H1 (cell line): ENCODE data around the gene PGF. TPM values are rescaled to one million over a fixed set of nuclear protein-coding genes. Genes with fewer than 3 reads are reported as not detected.

Experiments used
- CTCF ChIA-PET: fragments of 300-600 bp; sonication (Branson Sonifier 250); formaldehyde crosslinking; loops from one replicate; lab custom pipeline; 2021; ENCODE audit not compliant: partially characterized antibody; lab: Charles Lee
- POLR2A ChIA-PET: fragments of 300-600 bp; sonication (Branson Sonifier 250); formaldehyde crosslinking; loops from one replicate; lab custom pipeline; 2021; ENCODE audit warnings: inconsistent platforms; ENCODE audit not compliant: partially characterized antibody; lab: Charles Lee
- DNase-seq, 2 experiments: peaks; one replicate each; pipeline versions ENCODE4 v3.0.0 to v3.0.0-alpha.2; 2010 to 2022; ENCODE audit warnings: low spot score in 2 of 2, low read depth in 1 of 2, mixed read lengths in 1 of 2
- FAIRE-seq: peaks from 2 replicates; lab custom pipeline; 2011; peaks lifted over from hg19 to GRCh38; lab: Jason Lieb, UNC
- H2AFZ ChIP-seq: 2 replicates; pipeline ENCODE4 v1.8.1; 2012; ENCODE audit warnings: low read length, inconsistent platforms
- H2AK5ac ChIP-seq: 2 replicates; pipeline ENCODE4 v1.6.1; 2013; ENCODE audit warnings: low read depth, low read length
- H2BK120ac ChIP-seq: replicated peaks from 2 replicates; pipeline ENCODE3; 2013; ENCODE audit warnings: low read depth, low read length, inconsistent platforms
- H2BK12ac ChIP-seq: 2 replicates; pipeline ENCODE4 v1.6.1; 2013; ENCODE audit warnings: low read depth, low read length
- H2BK15ac ChIP-seq: 2 replicates; pipeline ENCODE4 v1.6.1; 2013; ENCODE audit warnings: low read length
- H2BK20ac ChIP-seq: 2 replicates; pipeline ENCODE4 v1.6.1; 2013; ENCODE audit warnings: low read length
- H2BK5ac ChIP-seq: 2 replicates; pipeline ENCODE4 v1.6.1; 2013; ENCODE audit warnings: low read depth, low read length
- H3K14ac ChIP-seq: 2 replicates; pipeline ENCODE4 v1.6.1; 2013; ENCODE audit warnings: inconsistent platforms; ENCODE audit not compliant: insufficient read length
- H3K18ac ChIP-seq: 2 replicates; pipeline ENCODE4 v1.6.1; 2013; ENCODE audit warnings: low read length; ENCODE audit errors: extremely low read depth
- H3K23ac ChIP-seq: 2 replicates; pipeline ENCODE4 v1.6.1; 2013; ENCODE audit warnings: inconsistent platforms; ENCODE audit not compliant: insufficient read length
- H3K23me2 ChIP-seq: 2 replicates; pipeline ENCODE4 v1.6.1; 2013; ENCODE audit warnings: low read depth, low read length
- H3K27ac ChIP-seq: 2 replicates; pipeline ENCODE4 v1.6.1; 2011; ENCODE audit warnings: low read depth, low read length, inconsistent platforms
- H3K27me3 ChIP-seq, 4 experiments: replicated peaks in 1 of 4; 1 replicate in 1 of 4; 2 replicates in 3 of 4; pipeline versions ENCODE4 v1.6.1 to v1.8.1; 2011 to 2013; ENCODE audit warnings: low read length in 3 of 4, mild to moderate bottlenecking in 3 of 4, inconsistent platforms in 2 of 4, mixed read lengths in 2 of 4, moderate library complexity in 1 of 4; ENCODE audit not compliant: control insufficient read depth in 3 of 4, insufficient read depth in 3 of 4; ENCODE audit errors: extremely low read depth in 1 of 4
- H3K36me3 ChIP-seq, 4 experiments: 2 replicates each; pipeline versions ENCODE4 v1.6.1 to v1.8.1; 2011 to 2013; ENCODE audit warnings: mild to moderate bottlenecking in 4 of 4, low read length in 3 of 4, moderate library complexity in 2 of 4, control low read depth in 1 of 4, inconsistent platforms in 1 of 4; ENCODE audit not compliant: insufficient read depth in 4 of 4, control insufficient read depth in 2 of 4
- H3K4ac ChIP-seq: replicated peaks from 2 replicates; pipeline ENCODE3; 2013; ENCODE audit warnings: low read length, low read depth, mixed read lengths, inconsistent platforms; ENCODE audit not compliant: insufficient read length
- H3K4me1 ChIP-seq, 4 experiments: replicated peaks in 1 of 4; 1 replicate in 1 of 4; 2 replicates in 3 of 4; pipeline versions ENCODE4 v1.6.1 to v1.8.1; 2011 to 2013; ENCODE audit warnings: low read length in 3 of 4, inconsistent platforms in 2 of 4, mixed read lengths in 1 of 4; ENCODE audit not compliant: insufficient read depth in 4 of 4, control insufficient read depth in 3 of 4
- H3K4me2 ChIP-seq, 2 experiments: 2 replicates each; pipeline versions ENCODE4 v1.6.1 to v1.8.1; 2011 to 2013; ENCODE audit warnings: low read depth in 2 of 2, low read length in 2 of 2, control low read depth in 1 of 2, inconsistent platforms in 1 of 2, mild to moderate bottlenecking in 1 of 2; ENCODE audit not compliant: insufficient read depth in 1 of 2
- H3K4me3 ChIP-seq, 4 experiments: fragments of 200-600, 300-600 bp in 1 of 4; sonication (generic), shearing (Covaris generic), sonication (Bioruptor Twin) in 1 of 4; 2 replicates each; pipeline versions ENCODE4 v1.5.1 to v1.8.1; 2011 to 2016; ENCODE audit warnings: low read length in 4 of 4, low read depth in 3 of 4, control low read depth in 2 of 4, inconsistent platforms in 2 of 4, mild to moderate bottlenecking in 2 of 4, mixed read lengths in 1 of 4, moderate library complexity in 1 of 4; ENCODE audit not compliant: insufficient read depth in 2 of 4; ENCODE audit errors: extremely low read depth in 1 of 4
- H3K56ac ChIP-seq: replicated peaks from 2 replicates; pipeline ENCODE3; 2013; ENCODE audit warnings: low read depth, mild to moderate bottlenecking, mixed read lengths, low read length, inconsistent platforms; ENCODE audit not compliant: insufficient read length
- H3K79me1 ChIP-seq: 2 replicates; pipeline ENCODE4 v1.6.1; 2013; ENCODE audit warnings: low read depth, low read length, control low read depth
- H3K79me2 ChIP-seq, 2 experiments: 2 replicates each; pipeline versions ENCODE4 v1.6.1 to v1.8.1; 2012 to 2013; ENCODE audit warnings: low read length in 2 of 2, mild to moderate bottlenecking in 2 of 2, inconsistent platforms in 1 of 2; ENCODE audit not compliant: insufficient read depth in 2 of 2, control insufficient read depth in 1 of 2
- H3K9ac ChIP-seq, 4 experiments: replicated peaks in 1 of 4; 1 replicate in 1 of 4; 2 replicates in 3 of 4; pipeline versions ENCODE4 v1.6.1 to v1.8.1; 2011 to 2013; ENCODE audit warnings: low read depth in 3 of 4, low read length in 3 of 4, control low read depth in 2 of 4, mild to moderate bottlenecking in 2 of 4, moderate library complexity in 2 of 4, inconsistent platforms in 1 of 4; ENCODE audit errors: extremely low read depth in 1 of 4
- H3K9me3 ChIP-seq, 2 experiments: 2 replicates each; pipeline versions ENCODE4 v1.6.1 to v1.8.1; 2012 to 2013; ENCODE audit warnings: mild to moderate bottlenecking in 2 of 2, moderate library complexity in 2 of 2, control low read depth in 1 of 2, inconsistent platforms in 1 of 2, low read depth in 1 of 2, low read length in 1 of 2, mixed read lengths in 1 of 2; ENCODE audit not compliant: insufficient read depth in 2 of 2
- H4K20me1 ChIP-seq, 2 experiments: replicated peaks in 1 of 2; 2 replicates each; pipeline versions ENCODE3 to v1.8.1; 2011 to 2013; ENCODE audit warnings: inconsistent platforms in 2 of 2, low read length in 2 of 2, mild to moderate bottlenecking in 1 of 2; ENCODE audit not compliant: insufficient read depth in 2 of 2, control insufficient read depth in 1 of 2
- H4K5ac ChIP-seq: 2 replicates; pipeline ENCODE4 v1.6.1; 2013; ENCODE audit warnings: low read length, low read depth, mixed read lengths, inconsistent platforms; ENCODE audit not compliant: insufficient read length
- H4K8ac ChIP-seq: 2 replicates; pipeline ENCODE4 v1.8.0; 2013; ENCODE audit warnings: mild to moderate bottlenecking, moderate library complexity, low read length, inconsistent platforms; ENCODE audit not compliant: insufficient read depth; ENCODE audit errors: extremely low read depth
- H4K91ac ChIP-seq: replicated peaks from 2 replicates; pipeline ENCODE3; 2013; ENCODE audit warnings: low read length, mixed read lengths, inconsistent platforms; ENCODE audit not compliant: insufficient read length
- BCL11A ChIP-seq, 2 experiments: IDR thresholded peaks; one replicate each; pipeline ENCODE4 v1.6.1; 2011; ENCODE audit warnings: low read depth in 2 of 2, low read length in 2 of 2, mild to moderate bottlenecking in 2 of 2
- RAD21 ChIP-seq, 2 experiments: IDR thresholded peaks in 1 of 2; conservative IDR thresholded peaks in 1 of 2; 2 replicates each; pipeline ENCODE4 v1.6.1; 2011; ENCODE audit warnings: low read depth in 2 of 2, low read length in 2 of 2, improper control_type of control experiment in 1 of 2, inconsistent platforms in 1 of 2, mild to moderate bottlenecking in 1 of 2, moderate library complexity in 1 of 2
- SIX5 ChIP-seq: IDR thresholded peaks from 2 replicates; pipeline ENCODE4 v1.6.1; 2011; ENCODE audit warnings: mild to moderate bottlenecking, low read depth, low read length
- SP2 ChIP-seq: IDR thresholded peaks from 2 replicates; pipeline ENCODE4 v1.6.1; 2012; ENCODE audit warnings: mild to moderate bottlenecking, low read length, inconsistent platforms
- SP4 ChIP-seq: IDR thresholded peaks from 2 replicates; pipeline ENCODE4 v1.6.1; 2012; ENCODE audit warnings: low read length, inconsistent platforms
- WGBS, 2 experiments: shearing (Covaris generic) in 1 of 2; methylation state at CpG; one replicate each; pipeline versions ENCODE4 v1.1.6 to v1.1.7; 2013 to 2015; ENCODE audit warnings: low lambda C conversion rate in 2 of 2, mixed read lengths in 2 of 2, inconsistent platforms in 1 of 2, low coverage in 1 of 2, missing lambda C conversion rate in 1 of 2; ENCODE audit not compliant: insufficient replicate concordance in 2 of 2, insufficient coverage in 1 of 2, insufficient read length in 1 of 2; ENCODE audit errors: extremely low coverage in 1 of 2, missing lambda C conversion rate in 1 of 2; 5-methylcytosine and 5-hydroxymethylcytosine counted together
- polyA plus RNA-seq, 7 experiments: library from polyadenylated mRNA; depleted of rRNA in 3 of 7; stranded (reverse) in 5 of 7; unstranded in 2 of 7; fragments of >200 nt in 5 of 7; fragments of 200-250 nt in 2 of 7; gene quantifications; 1 replicate in 5 of 7; 2 replicates in 1 of 7; 4 replicates in 1 of 7; pipeline versions ENCODE4 v1.2.1 to v1.2.3, GENCODE V29; 2011 to 2013; ENCODE audit warnings: missing spikeins in 2 of 7, mixed read lengths in 2 of 7
- total RNA-seq: library from RNA; stranded (reverse); fragmentation: NEBNext Ultra II Directional; extraction: Animal tissue kit (Norgen Biotek cat#: 25700); gene quantifications from 2 replicates; pipeline ENCODE4 v1.2.1, GENCODE V29; 2021
- TF ChIP-seq, protein P1 (sequence below), 3 experiments: IDR thresholded peaks; 1 replicate in 2 of 3; 2 replicates in 1 of 3; pipeline versions ENCODE4 v1.5.1 to v1.6.1; 2011; ENCODE audit warnings: low read length in 3 of 3, mild to moderate bottlenecking in 3 of 3, inconsistent platforms in 2 of 3, low read depth in 1 of 3, moderate library complexity in 1 of 3; ENCODE audit not compliant: insufficient read depth in 1 of 3; ENCODE audit errors: control extremely low read depth in 1 of 3

PGF gene
- total and polyA plus RNA-seq, 2 of the 8 experiments (the other 6 are each of a cell fraction or from before 2014, with no cell fraction given), result 2.1 to 4.1 TPM

DNA sequence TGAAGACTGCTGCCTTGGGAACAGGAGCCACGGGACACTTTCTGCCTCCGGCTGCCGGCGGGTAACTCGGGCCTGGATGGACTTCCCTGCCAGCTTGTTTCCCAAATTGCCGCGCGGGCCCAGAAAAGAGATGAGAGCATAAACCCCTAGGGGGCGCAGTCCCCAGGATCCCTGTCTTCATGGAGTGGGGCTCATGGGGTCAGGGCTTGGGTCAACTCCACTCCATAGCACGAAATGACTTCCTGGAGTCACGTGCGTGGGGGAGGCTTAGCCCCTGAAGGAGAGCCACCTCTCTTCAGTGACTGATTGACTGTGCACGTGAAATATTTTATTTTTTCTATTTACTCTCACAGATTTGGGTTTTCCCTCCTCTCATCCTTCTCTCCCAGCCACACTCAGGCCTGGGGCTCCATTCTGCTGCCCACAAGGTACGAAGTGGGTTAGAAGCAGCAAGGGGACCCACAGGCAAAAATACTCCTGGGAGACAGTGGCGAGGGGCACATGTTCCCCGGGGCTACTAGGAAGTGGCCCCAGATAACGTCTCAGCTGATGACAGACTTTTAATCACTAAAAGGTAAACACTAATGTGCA lies 10.0 kb downstream of the PGF start:
- Histone ChIP-seq H4K8ac (no peak overlapping the region), H3K9ac (no peak overlapping the region), H2BK12ac (no peak overlapping the region), H2BK5ac (no peak overlapping the region), H4K5ac (no peak overlapping the region), H3K4me2 (no peak overlapping the region), H3K79me1 (no peaks in the 10 kb centered on the region), H3K36me3 (no peaks in the 10 kb centered on the region), H3K23me2 (no peaks in the 10 kb centered on the region), H3K4ac (no peak overlapping the region), H3K23ac (no peak overlapping the region), H2BK120ac (no peak overlapping the region), H2AFZ (no peak overlapping the region), H3K4me1 (peaks cover 0 to 6% (median 2%) of the 10 kb centered on the region in 4 experiments; a peak in 3 of 7 replicates), H4K91ac (no peak overlapping the region), H2BK15ac (0 out of 2 replicates have a peak overlapping the region, but pooled peaks have one; percentile 72), H3K9me3 (no peaks in the 10 kb centered on the region), H3K4me3 (no peak overlapping the region), H3K79me2 (no peaks in the 10 kb centered on the region), H3K56ac (no peak overlapping the region), H3K27ac (no peak overlapping the region), H3K18ac (no peak overlapping the region), H3K27me3 (no peaks in the 10 kb centered on the region), H2AK5ac (no peak overlapping the region), H2BK20ac (no peak overlapping the region), H4K20me1 (no peaks in the 10 kb centered on the region), H3K14ac (no peak overlapping the region)
- DNase-seq (peak; percentile 57 to 93), FAIRE-seq (no peak)
- ChIA-PET CTCF (interaction anchor here (0.6 to 11.9 kb wide), 58 partner anchors 9 to 372 kb away, joined by 3 to 146 read pairs (median 5); partner anchors contain the start of genes ACYP1, EIF2B2, PGF and RPS6KL1), POLR2A (interaction anchor here (0.6 to 1.8 kb wide), 10 partner anchors 10 to 143 kb away, joined by 3 to 6 read pairs (median 4); partner anchors contain the start of genes PGF and RPS6KL1)
- TF ChIP-seq BCL11A (IDR thresholded peaks at IDR 0.05; ENCODE audit: low read depth in 2 of 2, low read length in 2 of 2) (no peak), SP4 (no peak), SP2 (no peak), RAD21 (IDR thresholded peaks at IDR 0.05 in 1 of 2, conservative IDR thresholded peaks at IDR 0.05 in 1 of 2; ENCODE audit: low read depth in 2 of 2, low read length in 2 of 2) (peak; percentile 40 to 60), SIX5 (no peak)
- TF ChIP-seq, protein P1, sequence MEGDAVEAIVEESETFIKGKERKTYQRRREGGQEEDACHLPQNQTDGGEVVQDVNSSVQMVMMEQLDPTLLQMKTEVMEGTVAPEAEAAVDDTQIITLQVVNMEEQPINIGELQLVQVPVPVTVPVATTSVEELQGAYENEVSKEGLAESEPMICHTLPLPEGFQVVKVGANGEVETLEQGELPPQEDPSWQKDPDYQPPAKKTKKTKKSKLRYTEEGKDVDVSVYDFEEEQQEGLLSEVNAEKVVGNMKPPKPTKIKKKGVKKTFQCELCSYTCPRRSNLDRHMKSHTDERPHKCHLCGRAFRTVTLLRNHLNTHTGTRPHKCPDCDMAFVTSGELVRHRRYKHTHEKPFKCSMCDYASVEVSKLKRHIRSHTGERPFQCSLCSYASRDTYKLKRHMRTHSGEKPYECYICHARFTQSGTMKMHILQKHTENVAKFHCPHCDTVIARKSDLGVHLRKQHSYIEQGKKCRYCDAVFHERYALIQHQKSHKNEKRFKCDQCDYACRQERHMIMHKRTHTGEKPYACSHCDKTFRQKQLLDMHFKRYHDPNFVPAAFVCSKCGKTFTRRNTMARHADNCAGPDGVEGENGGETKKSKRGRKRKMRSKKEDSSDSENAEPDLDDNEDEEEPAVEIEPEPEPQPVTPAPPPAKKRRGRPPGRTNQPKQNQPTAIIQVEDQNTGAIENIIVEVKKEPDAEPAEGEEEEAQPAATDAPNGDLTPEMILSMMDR (IDR thresholded peaks at IDR 0.05; ENCODE audit: control extremely low read depth in 1 of 3, insufficient read depth in 1 of 3, low read depth in 1 of 3, low read length in 3 of 3), result peak in 2 of 3 experiments; percentile 75 to 77; a peak in 3 of 4 replicates
- WGBS, 2 experiments, result 63% methylated on average over 17 of the region's 17 CpGs; no CpG with 5 or more reads in 1 of the 2 experiments
